Neural cell (in vitro differentiated cells): ENCODE measurements around the gene PLA2G15. TPM values are rescaled to one million over a fixed set of nuclear protein-coding genes. Genes with fewer than 3 reads are reported as not detected.

ENCODE experiments used
- H2AFZ ChIP-seq: fragments of 200-600, 300-800 bp; sonication (generic), shearing (Covaris generic); 2 replicates; pipeline ENCODE4 v1.6.0; 2014; ENCODE audit warnings: low read depth, mild to moderate bottlenecking, antibody characterized with exemption, low read length, moderate library complexity
- H3F3A ChIP-seq: fragments of 200-600 bp; shearing (Covaris generic); 2 replicates; pipeline ENCODE4 v1.6.1; 2016; ENCODE audit warnings: mild to moderate bottlenecking, moderate library complexity, mixed read lengths, antibody characterized with exemption, low read length; ENCODE audit not compliant: insufficient read depth, poor library complexity, severe bottlenecking
- H3K27ac ChIP-seq: fragments of 200-600, 300-800 bp; sonication (generic), shearing (Covaris generic); 2 replicates; pipeline ENCODE4 v1.5.1; 2014; ENCODE audit warnings: mild to moderate bottlenecking, low read length, moderate library complexity
- H3K27me3 ChIP-seq: fragments of 300-800, 200-600 bp; sonication (generic), shearing (Covaris generic); 2 replicates; pipeline ENCODE4 v1.6.0; 2014; ENCODE audit warnings: mild to moderate bottlenecking, low read depth, low read length, moderate library complexity; ENCODE audit not compliant: insufficient read depth
- H3K36me3 ChIP-seq: fragments of 300-800, 200-600 bp; sonication (generic), shearing (Covaris generic); 2 replicates; pipeline ENCODE4 v1.5.1; 2014; ENCODE audit warnings: mild to moderate bottlenecking, antibody characterized with exemption, low read length, moderate library complexity; ENCODE audit not compliant: insufficient read depth
- H3K4me2 ChIP-seq: fragments of 300-800, 200-600 bp; sonication (generic), shearing (Covaris generic); 2 replicates; pipeline ENCODE4 v1.6.0; 2014; ENCODE audit warnings: mild to moderate bottlenecking, low read length
- H3K4me3 ChIP-seq: fragments of 300-800, 200-600 bp; sonication (generic), shearing (Covaris generic); 2 replicates; pipeline ENCODE4 v1.5.1; 2014; ENCODE audit warnings: mild to moderate bottlenecking, low read length, moderate library complexity
- H3K79me2 ChIP-seq: fragments of 200-600 bp; shearing (Covaris generic); replicated peaks from 2 replicates; pipeline ENCODE4 v1.6.0; 2014; ENCODE audit warnings: mild to moderate bottlenecking, low read length, moderate library complexity; ENCODE audit not compliant: insufficient read depth
- H3K9ac ChIP-seq: fragments of 300-800, 200-600 bp; sonication (generic), shearing (Covaris generic); 2 replicates; pipeline ENCODE4 v1.6.1; 2016; ENCODE audit warnings: mild to moderate bottlenecking, low read length, mixed read lengths
- H3K9me2 ChIP-seq: fragments of 200-600 bp; shearing (Covaris generic); 2 replicates; pipeline ENCODE4 v1.6.1; 2016; ENCODE audit warnings: mild to moderate bottlenecking, low read length, mixed read lengths; ENCODE audit not compliant: insufficient read depth
- H3K9me3 ChIP-seq: fragments of 200-600, 300-800 bp; sonication (generic), shearing (Covaris generic); 2 replicates; pipeline ENCODE4 v1.6.1; 2016; ENCODE audit warnings: mild to moderate bottlenecking, mixed run types, low read length, moderate library complexity, mixed read lengths
- H4K20me1 ChIP-seq: fragments of 200-600 bp; shearing (Covaris generic); 2 replicates; pipeline ENCODE4 v1.6.1; 2016; ENCODE audit warnings: mild to moderate bottlenecking, mixed run types; ENCODE audit not compliant: insufficient read depth
- CTCF ChIP-seq: fragments of 450-650 bp; IDR thresholded peaks from 2 replicates; pipeline ENCODE4 v1.5.1; 2014; ENCODE audit warnings: antibody characterized with exemption, mild to moderate bottlenecking, moderate library complexity; ENCODE audit not compliant: poor library complexity, severe bottlenecking
- EP300 ChIP-seq: fragments of 450-650 bp; conservative IDR thresholded peaks from 2 replicates; pipeline ENCODE4 v1.6.1; 2014; ENCODE audit warnings: antibody characterized with exemption, mild to moderate bottlenecking, moderate library complexity; ENCODE audit not compliant: poor library complexity, severe bottlenecking
- EZH2 ChIP-seq: fragments of 200-600, 300-800 bp; shearing (Covaris generic), sonication (generic); IDR thresholded peaks from 2 replicates; pipeline ENCODE4 v1.6.1; 2014; ENCODE audit warnings: antibody characterized with exemption, low read length, borderline replicate concordance, mild to moderate bottlenecking; ENCODE audit not compliant: insufficient read depth, poor library complexity, severe bottlenecking
- MXI1 ChIP-seq: fragments of 450-650 bp; conservative IDR thresholded peaks from 2 replicates; pipeline ENCODE4 v1.6.1; 2014; ENCODE audit warnings: antibody characterized with exemption, mild to moderate bottlenecking; ENCODE audit not compliant: poor library complexity, severe bottlenecking
- POLR2AphosphoS5 ChIP-seq: IDR thresholded peaks from 2 replicates; pipeline ENCODE4 v1.6.1; 2012
- RAD21 ChIP-seq: fragments of 450-650 bp; conservative IDR thresholded peaks from 2 replicates; pipeline ENCODE4 v1.6.1; 2014; ENCODE audit warnings: antibody characterized with exemption, mild to moderate bottlenecking, moderate library complexity
- REST ChIP-seq: IDR thresholded peaks from 2 replicates; pipeline ENCODE4 v1.6.1; 2012; ENCODE audit warnings: borderline replicate concordance
- SMC3 ChIP-seq: fragments of 450-650 bp; conservative IDR thresholded peaks from 2 replicates; pipeline ENCODE4 v1.6.1; 2014; ENCODE audit warnings: antibody characterized with exemption, mild to moderate bottlenecking, moderate library complexity; ENCODE audit not compliant: poor library complexity
- TAF1 ChIP-seq: IDR thresholded peaks from 2 replicates; pipeline ENCODE4 v1.6.1; 2012; ENCODE audit warnings: low read depth
- polyA plus RNA-seq: library from polyadenylated mRNA; depleted of rRNA; stranded (reverse); fragments of >200 nt; gene quantifications from 2 replicates; pipeline ENCODE4 v1.2.3, GENCODE V29; 2014

The PLA2G15 gene
- polyA plus RNA-seq, 1 donor from 2014 or later, result 19.6 TPM

GRCh38 chr16:68229431-68230175 lies 15.6 kb upstream of the PLA2G15 start:
- no peaks in the 10 kb centered on the region for H3K36me3 ChIP-seq
- H3K79me2 ChIP-seq, result no peaks in the 10 kb centered on the region
- TF ChIP-seq CTCF (peak; percentile 88), RAD21 (peak; percentile 88), EZH2 (no peak), SMC3 (peak; percentile 77)
- no peaks in the 10 kb centered on the region for H4K20me1 ChIP-seq
- H3K27ac ChIP-seq, result no peak overlapping the region
- no peaks in the 10 kb centered on the region for H3K9me2 ChIP-seq
- no peak overlapping the region for H3K9ac ChIP-seq
- no peak overlapping the region for H3K4me3 ChIP-seq
- H3K27me3 ChIP-seq, result peaks cover 13% of the 10 kb centered on the region
- H3K9me3 ChIP-seq, result no peaks in the 10 kb centered on the region
- H3F3A ChIP-seq, result no peaks in the 10 kb centered on the region
- no peak overlapping the region for H2AFZ ChIP-seq
- no peak overlapping the region for H3K4me2 ChIP-seq

- peaks cover 19% of the 10 kb centered on the region for H3K27me3 ChIP-seq
- H3F3A ChIP-seq, result no peaks in the 10 kb centered on the region
- TF ChIP-seq POLR2AphosphoS5 (no peak), SMC3 (no peak), REST (no peak), EZH2 (no peak), RAD21 (no peak), TAF1 (no peak), EP300 (no peak), MXI1 (no peak), CTCF (no peak)
- H3K36me3 ChIP-seq, result no peaks in the 10 kb centered on the region
- H3K4me3 ChIP-seq, result no peak overlapping the region
- no peaks in the 10 kb centered on the region for H3K79me2 ChIP-seq
- no peak overlapping the region for H3K4me2 ChIP-seq
- H3K9me3 ChIP-seq, result no peaks in the 10 kb centered on the region
- H3K9me2 ChIP-seq, result no peaks in the 10 kb centered on the region
- H3K9ac ChIP-seq, result no peak overlapping the region
- H4K20me1 ChIP-seq, result no peaks in the 10 kb centered on the region
- H3K27ac ChIP-seq, result no peak overlapping the region
- no peak overlapping the region for H2AFZ ChIP-seq
These were observed 15.0 kb upstream of the PLA2G15 start for GRCh38 chr16:68230176-68230571.
